Activated CD8-positive, alpha-beta T cell treated with anti-CD3 and anti-CD28 coated beads for 36 hours (primary cell): ENCODE data around the gene AQP12B. TPM values are rescaled to one million over a fixed set of nuclear protein-coding genes. Genes with fewer than 3 reads are reported as not detected.

Experiments used
- ATAC-seq: fragments of 200-7000 bp; cut with Tn5 transposase; one replicate; pipeline ENCODE4 v1.10.0; 2021; ENCODE audit warnings: mild to moderate bottlenecking, moderate library complexity
- CTCF ChIA-PET: fragments of 350-600 bp; sonication (Branson Sonifier 250); formaldehyde crosslinking; loops from one replicate; lab custom pipeline; 2021; ENCODE audit warnings: antibody characterized with exemption; lab: Charles Lee
- POLR2A ChIA-PET: fragments of 350-600 bp; sonication (Branson Sonifier 250); formaldehyde crosslinking; loops from one replicate; lab custom pipeline; 2021; ENCODE audit warnings: antibody characterized with exemption; lab: Charles Lee
- DNase-seq: peaks from one replicate; pipeline ENCODE4 v3.0.0-alpha.2; 2020
- H3K27ac Mint-ChIP-seq: one replicate; pipeline ENCODE4 v1.8.0; 2021; ENCODE audit warnings: mild to moderate bottlenecking, mixed read lengths
- H3K27me3 Mint-ChIP-seq: one replicate; pipeline ENCODE4 v1.8.0; 2021; ENCODE audit warnings: mixed read lengths
- H3K36me3 Mint-ChIP-seq: one replicate; pipeline ENCODE4 v1.8.0; 2021; ENCODE audit warnings: low read depth, mixed read lengths
- H3K4me1 Mint-ChIP-seq: one replicate; pipeline ENCODE4 v1.8.0; 2021; ENCODE audit warnings: low read depth, mixed read lengths
- H3K4me3 Mint-ChIP-seq: one replicate; pipeline ENCODE4 v1.8.0; 2021; ENCODE audit warnings: mild to moderate bottlenecking, moderate library complexity, mixed read lengths
- H3K9me3 Mint-ChIP-seq: one replicate; pipeline ENCODE4 v1.8.0; 2021; ENCODE audit warnings: mixed read lengths
- intact Hi-C: fragments of 100-400 bp; cut with micrococcal nuclease; formaldehyde crosslinking; loops from one replicate; pipeline ENCODE4 v1.10.0; 2022
- total RNA-seq, 2 experiments: library from RNA; stranded (reverse); gene quantifications; one replicate each; pipeline ENCODE4 v1.2.3, GENCODE V29; 2021
- TF ChIP-seq, protein P1 (sequence below): fragments of 200-600 bp; IDR thresholded peaks from one replicate; pipeline ENCODE4 v1.8.0; 2022; ENCODE audit warnings: antibody characterized with exemption, mild to moderate bottlenecking

The AQP12B gene
- total RNA-seq, 2 experiments from 2014 or later = not detected

DNA sequence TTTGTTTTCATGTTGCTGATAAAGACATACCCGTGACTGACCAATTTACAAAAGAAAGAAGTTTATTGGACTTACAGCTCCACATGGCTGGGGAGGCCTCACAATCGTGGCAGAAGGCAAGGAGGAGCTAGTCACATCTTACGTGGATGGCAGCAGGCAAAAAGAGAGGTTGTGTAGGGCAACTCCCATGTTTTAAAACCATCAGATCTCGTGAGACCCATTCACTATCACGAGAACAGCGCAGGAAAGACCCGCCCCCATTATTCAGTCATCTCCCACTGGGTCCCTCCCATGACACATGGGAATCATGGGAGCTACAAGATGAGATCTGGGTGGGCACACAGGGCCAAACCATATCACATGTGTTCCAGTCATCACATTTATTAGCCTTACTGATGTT, 25.8 kb upstream of the AQP12B start:
- no peak for ATAC-seq
- no peaks in the 10 kb centered on the region for H3K9me3 Mint-ChIP-seq

DNA sequence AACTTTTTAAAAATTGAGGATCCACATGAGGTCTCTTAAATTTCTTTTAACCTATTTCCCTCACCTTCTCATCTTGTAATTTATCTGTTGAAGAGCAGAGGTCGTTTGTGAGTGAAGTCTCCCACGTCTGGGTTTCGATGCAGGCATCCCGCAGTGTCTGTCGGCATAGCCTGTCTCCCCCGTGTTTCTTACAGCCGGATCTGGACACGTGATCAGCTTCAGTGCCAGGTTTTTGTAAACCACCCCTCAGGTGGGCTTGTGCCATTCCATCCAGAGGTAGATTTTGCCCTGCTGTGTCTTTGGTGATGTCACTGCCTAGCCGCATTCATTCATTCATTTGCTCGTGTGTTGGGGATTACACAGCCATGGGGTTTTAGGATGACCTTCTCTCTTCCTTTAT, 25.1 kb upstream of the AQP12B start:
- no peak overlapping the region for H3K27ac Mint-ChIP-seq
- DNase-seq = no peak
- CTCF ChIA-PET = no interaction called here
- H3K4me3 Mint-ChIP-seq = no peak overlapping the region
- H3K27me3 Mint-ChIP-seq = peaks cover 12% of the 10 kb centered on the region
- H3K36me3 Mint-ChIP-seq = no peaks in the 10 kb centered on the region
- no peaks in the 10 kb centered on the region for H3K9me3 Mint-ChIP-seq
- ATAC-seq = no peak
- TF ChIP-seq, protein P1, sequence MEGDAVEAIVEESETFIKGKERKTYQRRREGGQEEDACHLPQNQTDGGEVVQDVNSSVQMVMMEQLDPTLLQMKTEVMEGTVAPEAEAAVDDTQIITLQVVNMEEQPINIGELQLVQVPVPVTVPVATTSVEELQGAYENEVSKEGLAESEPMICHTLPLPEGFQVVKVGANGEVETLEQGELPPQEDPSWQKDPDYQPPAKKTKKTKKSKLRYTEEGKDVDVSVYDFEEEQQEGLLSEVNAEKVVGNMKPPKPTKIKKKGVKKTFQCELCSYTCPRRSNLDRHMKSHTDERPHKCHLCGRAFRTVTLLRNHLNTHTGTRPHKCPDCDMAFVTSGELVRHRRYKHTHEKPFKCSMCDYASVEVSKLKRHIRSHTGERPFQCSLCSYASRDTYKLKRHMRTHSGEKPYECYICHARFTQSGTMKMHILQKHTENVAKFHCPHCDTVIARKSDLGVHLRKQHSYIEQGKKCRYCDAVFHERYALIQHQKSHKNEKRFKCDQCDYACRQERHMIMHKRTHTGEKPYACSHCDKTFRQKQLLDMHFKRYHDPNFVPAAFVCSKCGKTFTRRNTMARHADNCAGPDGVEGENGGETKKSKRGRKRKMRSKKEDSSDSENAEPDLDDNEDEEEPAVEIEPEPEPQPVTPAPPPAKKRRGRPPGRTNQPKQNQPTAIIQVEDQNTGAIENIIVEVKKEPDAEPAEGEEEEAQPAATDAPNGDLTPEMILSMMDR = no peak
- POLR2A ChIA-PET = no interaction called here
- peaks cover 13% of the 10 kb centered on the region for H3K4me1 Mint-ChIP-seq
- intact Hi-C loops = no loop called here

More for the DNA sequence above, 25.8 kb upstream of the AQP12B start:
- intact Hi-C loops = no loop called here
- ChIA-PET POLR2A (no interaction called here), CTCF (interaction anchor here (1.1 kb wide), 1 partner anchor 194 kb away, joined by 3 read pairs; no protein-coding TSS in a partner anchor)
- Mint-ChIP-seq H3K4me3 (no peak overlapping the region), H3K27me3 (peaks cover 12% of the 10 kb centered on the region), H3K4me1 (peaks cover 13% of the 10 kb centered on the region), H3K36me3 (no peaks in the 10 kb centered on the region), H3K27ac (no peak overlapping the region)
- TF ChIP-seq, protein P1 = no peak
- no peak for DNase-seq

DNA sequence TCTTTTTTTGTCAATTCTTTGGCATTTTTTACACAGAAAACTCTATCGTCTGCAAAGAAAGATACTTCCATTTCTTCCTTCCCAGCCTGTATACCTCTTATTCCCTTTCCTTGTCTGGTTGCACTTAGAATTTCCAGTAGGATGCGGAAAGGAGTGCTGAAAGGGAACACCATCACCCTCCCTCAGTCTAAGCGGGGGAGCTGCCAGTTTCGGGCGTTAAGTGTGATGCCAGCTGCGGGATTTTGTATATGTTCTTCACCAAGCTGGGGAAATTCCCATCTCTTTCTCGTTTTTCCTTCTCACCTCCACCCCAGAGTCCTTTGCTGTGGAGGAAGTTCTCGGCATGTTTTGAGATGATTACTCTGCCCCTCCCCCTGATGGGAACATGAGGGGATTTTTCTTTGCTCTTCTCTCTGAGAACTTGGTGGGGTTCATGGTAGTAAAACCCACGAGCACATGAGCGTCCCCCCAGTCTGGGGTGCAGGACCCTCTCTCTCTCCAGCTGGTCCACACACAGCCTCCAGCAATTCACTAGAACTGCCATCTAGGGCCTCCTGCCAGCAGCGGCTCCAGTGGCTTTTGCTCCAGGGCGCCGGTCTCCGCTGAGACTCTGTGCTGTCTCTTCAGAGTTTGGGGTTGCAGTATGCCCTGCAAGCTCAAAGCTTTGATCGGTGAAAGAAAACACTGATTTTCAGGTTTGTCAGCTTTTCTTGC, 24.5 kb upstream of the AQP12B start:
- ATAC-seq (no peak), DNase-seq (no peak)
- POLR2A ChIA-PET = interaction anchor here (0.5 kb wide), 1 partner anchor 118 kb away, joined by 4 read pairs; no protein-coding TSS in a partner anchor
- peaks cover 13% of the 10 kb centered on the region for H3K4me1 Mint-ChIP-seq
- H3K27ac Mint-ChIP-seq = no peak overlapping the region
- TF ChIP-seq, protein P1 = no peak
- intact Hi-C loops = no loop called here
- H3K36me3 Mint-ChIP-seq = no peaks in the 10 kb centered on the region
- H3K9me3 Mint-ChIP-seq = no peaks in the 10 kb centered on the region
- no peak overlapping the region for H3K4me3 Mint-ChIP-seq
- CTCF ChIA-PET = no interaction called here
- H3K27me3 Mint-ChIP-seq = peaks cover 12% of the 10 kb centered on the region

DNA sequence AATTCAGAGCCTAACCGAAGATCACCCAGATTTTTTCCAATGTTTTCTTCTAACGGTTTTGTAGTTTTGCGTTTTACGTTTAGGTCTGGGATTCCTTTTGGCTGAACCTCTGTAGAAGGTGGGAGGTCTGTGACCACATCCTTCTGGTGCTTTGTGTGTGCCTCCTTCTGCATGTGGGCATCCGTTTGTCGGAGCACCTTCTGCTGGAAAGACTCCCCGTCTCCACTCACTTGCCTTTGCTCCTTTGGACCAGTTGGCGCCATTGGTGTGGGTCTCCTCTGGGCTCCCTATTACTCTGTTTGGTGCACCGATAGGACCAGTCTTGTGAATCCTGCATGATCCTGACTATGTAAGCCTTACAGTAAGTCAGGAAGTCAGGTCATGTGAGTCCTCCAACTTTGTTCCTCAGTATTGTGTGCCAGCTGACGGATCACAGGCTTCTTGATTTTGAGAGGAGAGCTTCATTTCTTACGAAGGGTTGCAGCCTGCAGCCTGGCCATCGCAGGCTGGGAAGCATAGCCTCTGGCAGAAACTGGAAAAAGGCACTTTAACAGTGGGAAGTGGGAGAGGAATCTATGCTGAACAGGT, 22.6 kb upstream of the AQP12B start:
- Mint-ChIP-seq H3K4me3 (peak overlapping the region; percentile 18), H3K4me1 (peaks cover 13% of the 10 kb centered on the region), H3K27ac (no peak overlapping the region), H3K36me3 (no peaks in the 10 kb centered on the region), H3K9me3 (no peaks in the 10 kb centered on the region), H3K27me3 (peaks cover 12% of the 10 kb centered on the region)
- peak; percentile 30 for DNase-seq
- intact Hi-C loops = no loop called here
- ATAC-seq = peak; percentile 60
- CTCF ChIA-PET = interaction anchor here (1.1 kb wide), 1 partner anchor 146 kb away, joined by 4 read pairs; no protein-coding TSS in a partner anchor
- TF ChIP-seq, protein P1 = no peak
- POLR2A ChIA-PET = interaction anchor here (0.6 kb wide), 1 partner anchor 57 kb away, joined by 3 read pairs; no protein-coding TSS in a partner anchor

DNA sequence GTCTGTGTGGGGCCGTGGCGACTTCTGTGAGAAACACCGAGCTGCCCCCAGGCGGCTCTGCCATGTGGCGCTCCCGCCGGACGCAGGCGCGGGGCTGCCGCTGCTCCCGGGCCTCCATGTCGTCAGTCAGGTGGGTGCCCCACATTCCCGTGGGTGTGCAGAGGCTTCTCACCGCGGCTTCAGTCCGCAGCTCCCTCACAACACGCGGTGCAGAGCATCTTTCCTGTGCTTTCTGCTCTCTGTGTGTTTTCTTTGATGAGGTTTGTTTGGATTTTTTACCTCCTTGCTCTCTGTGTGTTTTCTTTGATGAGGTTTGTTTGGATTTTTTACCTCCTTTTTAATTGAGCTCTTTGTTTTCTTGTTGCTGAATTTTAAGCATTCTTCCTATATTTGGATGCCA, 22.0 kb upstream of the AQP12B start:
- H3K27me3 Mint-ChIP-seq = peaks cover 12% of the 10 kb centered on the region
- H3K27ac Mint-ChIP-seq = no peak overlapping the region
- CTCF ChIA-PET = interaction anchor here (0.8 to 1.3 kb wide), 3 partner anchors 117 to 147 kb away, joined by 3 to 4 read pairs (median 3); no protein-coding TSS in a partner anchor
- peaks cover 13% of the 10 kb centered on the region for H3K4me1 Mint-ChIP-seq
- intact Hi-C loops = no loop called here
- peak overlapping the region; percentile 18 for H3K4me3 Mint-ChIP-seq
- no peaks in the 10 kb centered on the region for H3K9me3 Mint-ChIP-seq
- POLR2A ChIA-PET = interaction anchor here (0.6 kb wide), 1 partner anchor 57 kb away, joined by 3 read pairs; no protein-coding TSS in a partner anchor
- TF ChIP-seq, protein P1 = no peak
- H3K36me3 Mint-ChIP-seq = no peaks in the 10 kb centered on the region
- peak; percentile 58 for ATAC-seq
- DNase-seq = peak; percentile 58
